DMS153 (cell line): ENCODE data around the gene TMEM97.
"Not testable (repeated sequence)": the region's sequence is repeated elsewhere in the genome, so short reads cannot be mapped to it uniquely, and the experiment has no call there.

Experiments used
- DNase-seq: peaks from one replicate; lab custom pipeline; 2025; lab: John Stamatoyannopoulos, UW

TMEM97 gene

GRCh38 chr17:28318759-28319597 lies at the start of gene TMEM97:
TSS of gene TMEM97 (plus strand) at chr17:28319200. CDS start at chr17:28319240, 40 bp downstream.
- peak; percentile 99 for DNase-seq

- no peak for DNase-seq
Observed at GRCh38 chr17:28270055-28270454, 48.9 kb upstream of the TMEM97 start.

- DNase-seq, result no peak
Observed at GRCh38 chr17:28270926-28271325, 48.1 kb upstream of the TMEM97 start.

GRCh38 chr17:28271431-28271830 lies 47.6 kb upstream of the TMEM97 start:
- no peak for DNase-seq

- DNase-seq, result no peak
Observed at GRCh38 chr17:28272166-28272565, 46.8 kb upstream of the TMEM97 start.

- DNase-seq, result not testable (repeated sequence)
Observed at GRCh38 chr17:28273341-28273740, 45.7 kb upstream of the TMEM97 start.

GRCh38 chr17:28274591-28275265 lies 44.3 kb upstream of the TMEM97 start:
- no peak for DNase-seq

GRCh38 chr17:28276011-28276410 lies 43.0 kb upstream of the TMEM97 start:
- no peak for DNase-seq

GRCh38 chr17:28279411-28279810 lies 39.6 kb upstream of the TMEM97 start:
- DNase-seq, result no peak

- DNase-seq, result no peak
Observed at GRCh38 chr17:28280826-28281225, 38.2 kb upstream of the TMEM97 start.

GRCh38 chr17:28282596-28282995 lies 36.4 kb upstream of the TMEM97 start:
- peak; percentile 51 for DNase-seq

GRCh38 chr17:28285965-28286364 lies 33.0 kb upstream of the TMEM97 start:
- DNase-seq, result no peak

GRCh38 chr17:28290703-28291102 lies 28.3 kb upstream of the TMEM97 start:
- DNase-seq, result no peak

GRCh38 chr17:28291780-28292330 lies 27.1 kb upstream of the TMEM97 start:
- DNase-seq, result no peak

- not testable (repeated sequence) for DNase-seq
Observed at GRCh38 chr17:28292878-28293277, 26.1 kb upstream of the TMEM97 start.

GRCh38 chr17:28293994-28294393 lies 25.0 kb upstream of the TMEM97 start:
- DNase-seq, result no peak

- no peak for DNase-seq
Observed at GRCh38 chr17:28295677-28296578, 23.1 kb upstream of the TMEM97 start.

GRCh38 chr17:28298449-28298848 lies 20.6 kb upstream of the TMEM97 start:
- no peak for DNase-seq

GRCh38 chr17:28306954-28307401 lies 12.0 kb upstream of the TMEM97 start:
- no peak for DNase-seq

- DNase-seq, result no peak
Observed at GRCh38 chr17:28313841-28314240, 5.2 kb upstream of the TMEM97 start.

- DNase-seq, result no peak
Observed at GRCh38 chr17:28315846-28316705, 2.9 kb upstream of the TMEM97 start.
